HG02571 (cell line): Measurements from ENCODE around the gene NUDT16L1.

Experiments
- ATAC-seq: cut with Tn5 transposase; IDR thresholded peaks from one replicate; pipeline ENCODE4 v1.9.1; 2021; ENCODE audit warnings: mild to moderate bottlenecking, moderate library complexity; ENCODE audit not compliant: unreplicated experiment

NUDT16L1 gene

GRCh38 chr16:4693956-4694641, 737 bp downstream of the NUDT16L1 start:
- peak; percentile 16 for ATAC-seq

GRCh38 chr16:4694642-4695451, 1.5 kb downstream of the NUDT16L1 start:
- no peak for ATAC-seq

- ATAC-seq: no peak
Observed at GRCh38 chr16:4695473-4696171, 2.3 kb downstream of the NUDT16L1 start.

GRCh38 chr16:4696172-4696904, 3.0 kb downstream of the NUDT16L1 start:
- ATAC-seq: no peak

GRCh38 chr16:4696905-4697847, 3.8 kb downstream of the NUDT16L1 start:
- ATAC-seq: no peak

- no peak for ATAC-seq
Observed at GRCh38 chr16:4697848-4698291, 4.5 kb downstream of the NUDT16L1 start.

GRCh38 chr16:4698321-4699045, 5.1 kb downstream of the NUDT16L1 start:
- no peak for ATAC-seq

- ATAC-seq: no peak
Observed at GRCh38 chr16:4699046-4699556, 5.7 kb downstream of the NUDT16L1 start.

GRCh38 chr16:4700380-4700996, 7.1 kb downstream of the NUDT16L1 start:
- ATAC-seq: no peak

GRCh38 chr16:4700997-4701743, 7.8 kb downstream of the NUDT16L1 start:
- no peak for ATAC-seq

- ATAC-seq: no peak
Observed at GRCh38 chr16:4701791-4702465, 8.6 kb downstream of the NUDT16L1 start.

GRCh38 chr16:4702466-4702808, 9.1 kb downstream of the NUDT16L1 start:
- no peak for ATAC-seq

GRCh38 chr16:4703906-4704305, 10.5 kb downstream of the NUDT16L1 start:
- no peak for ATAC-seq

GRCh38 chr16:4704491-4704890, 11.1 kb downstream of the NUDT16L1 start:
- ATAC-seq: no peak

- ATAC-seq: no peak
Observed at GRCh38 chr16:4704913-4705312, 11.6 kb downstream of the NUDT16L1 start.

GRCh38 chr16:4706871-4707270, 13.5 kb downstream of the NUDT16L1 start:
- no peak for ATAC-seq

- no peak for ATAC-seq
Observed at GRCh38 chr16:4709481-4709880, 16.1 kb downstream of the NUDT16L1 start.
